ENCODE results near the gene FAM234B.

- TF ChIP-seq CTCF (IDR thresholded peaks at IDR 0.05) = no peak
- TF ChIP-seq, protein P1, sequence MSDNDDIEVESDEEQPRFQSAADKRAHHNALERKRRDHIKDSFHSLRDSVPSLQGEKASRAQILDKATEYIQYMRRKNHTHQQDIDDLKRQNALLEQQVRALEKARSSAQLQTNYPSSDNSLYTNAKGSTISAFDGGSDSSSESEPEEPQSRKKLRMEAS (IDR thresholded peaks at IDR 0.05; ENCODE audit: low read depth) = no peak
- TF ChIP-seq POLR2AphosphoS5 (IDR thresholded peaks at IDR 0.05; ENCODE audit: low read depth, low read length) = no peak
- TF ChIP-seq EP300 (IDR thresholded peaks at IDR 0.05; ENCODE audit: borderline replicate concordance in 1 of 2, low read depth in 1 of 2, low read length in 1 of 2) = no peak
- no peak for TF ChIP-seq ZBTB33 (IDR thresholded peaks at IDR 0.05; ENCODE audit: borderline replicate concordance, low read depth)
- TF ChIP-seq GATA2 (CRISPR knock-in tag; IDR thresholded peaks at IDR 0.05) = no peak
Measured at GRCh38 chr12:13069380-13069779, 25.2 kb downstream of the FAM234B start.

All from SK-N-SH (cell line).